HG03064 (cell line): Measurements from ENCODE around the gene OSBPL3.
"Not testable (repeated sequence)": the region's sequence is repeated elsewhere in the genome, so short reads cannot be mapped to it uniquely, and the experiment has no call there.

ENCODE experiments used
- ATAC-seq: cut with Tn5 transposase; IDR thresholded peaks from one replicate; pipeline ENCODE4 v1.9.1; 2021; ENCODE audit warnings: low read depth; ENCODE audit not compliant: unreplicated experiment

The OSBPL3 gene

DNA sequence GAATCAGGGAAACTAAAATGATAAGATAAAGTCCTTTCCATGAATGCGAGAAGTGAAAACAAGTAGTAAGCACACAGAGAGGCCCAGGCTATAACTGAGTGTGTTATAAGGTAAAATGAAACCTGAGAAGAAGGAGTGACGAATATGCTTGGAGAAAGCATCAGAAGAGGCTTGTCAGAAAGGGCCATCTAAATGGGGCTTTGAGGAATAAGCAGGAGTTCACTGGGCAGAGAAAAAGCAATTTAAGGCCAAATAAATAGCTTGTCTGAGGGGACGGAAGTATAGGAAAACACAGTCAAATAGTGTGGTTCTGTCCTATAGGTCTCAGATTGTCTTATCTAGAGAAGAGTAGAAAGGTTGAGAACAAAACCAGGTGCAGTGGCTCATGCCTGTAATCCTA, 163.1 kb downstream of the OSBPL3 start:
- ATAC-seq: no peak

DNA sequence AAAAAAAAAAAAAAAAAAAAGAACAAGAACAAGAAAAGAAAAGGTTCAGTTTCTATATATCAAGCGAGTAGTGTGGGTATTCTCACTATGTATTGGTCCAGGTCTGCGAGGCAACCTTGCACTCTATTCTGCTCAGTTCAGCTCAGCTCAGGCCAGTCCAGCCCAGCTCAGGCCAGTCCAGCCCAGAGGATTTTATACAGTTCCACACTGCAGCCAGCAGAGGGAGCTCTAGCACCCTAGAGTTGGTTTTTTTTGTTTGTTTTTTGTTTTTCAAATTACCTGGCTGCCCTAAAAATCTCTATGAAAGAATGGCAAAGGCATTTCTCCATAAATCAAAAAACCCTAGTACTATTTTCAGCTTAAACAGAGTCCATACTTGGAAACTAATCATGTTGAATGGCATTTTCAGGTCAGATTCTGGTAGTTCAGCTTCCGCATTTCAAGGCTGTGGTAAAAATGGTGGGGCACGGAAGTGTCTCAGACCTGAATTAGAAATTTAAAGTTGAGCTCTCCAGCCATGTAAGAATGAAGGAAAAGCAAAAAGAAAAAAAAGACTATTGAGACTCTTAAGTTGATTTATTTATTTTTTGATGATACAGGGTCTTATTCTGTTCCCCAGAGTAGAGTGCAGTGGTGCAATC, 167.6 kb downstream of the OSBPL3 start:
- ATAC-seq: no peak

DNA sequence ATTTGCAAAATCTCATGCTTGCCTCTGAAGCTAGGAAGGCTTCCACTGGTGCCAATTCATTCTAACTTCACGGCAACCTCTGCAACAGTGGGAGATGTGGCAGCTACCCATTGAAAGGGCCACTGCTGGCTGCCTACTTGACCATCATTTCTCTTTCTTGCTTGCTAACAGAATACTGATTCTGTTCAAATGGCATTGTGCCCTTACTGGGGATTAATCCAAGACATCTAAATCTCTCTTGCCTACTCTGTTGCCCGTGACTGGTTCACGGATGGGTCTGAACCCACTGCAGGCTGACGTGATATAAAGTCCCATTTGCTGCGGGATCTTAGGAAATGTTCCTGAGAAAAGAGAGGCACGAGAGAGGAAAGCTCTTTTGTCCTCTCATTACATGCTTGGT, 171.5 kb downstream of the OSBPL3 start:
- ATAC-seq: no peak

DNA sequence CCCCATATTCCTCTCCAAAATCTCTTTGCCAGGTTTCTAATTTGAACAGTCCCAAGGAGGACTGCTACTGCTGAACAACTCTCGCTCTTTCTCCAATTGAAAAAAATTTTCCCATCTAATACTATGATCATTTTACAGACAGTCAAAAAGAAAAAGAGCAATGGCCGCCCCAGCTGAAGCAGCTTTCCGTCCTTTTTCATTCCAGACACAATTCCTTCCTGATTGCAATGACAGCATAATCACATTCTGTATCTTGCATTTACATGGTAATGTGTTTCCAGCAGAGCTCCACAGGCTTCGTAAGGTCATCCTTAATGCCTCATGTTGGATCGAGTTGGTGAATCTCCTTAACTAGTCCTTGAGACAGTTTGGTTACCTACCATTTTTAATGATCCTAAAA, 177.7 kb downstream of the OSBPL3 start:
- ATAC-seq: no peak

DNA sequence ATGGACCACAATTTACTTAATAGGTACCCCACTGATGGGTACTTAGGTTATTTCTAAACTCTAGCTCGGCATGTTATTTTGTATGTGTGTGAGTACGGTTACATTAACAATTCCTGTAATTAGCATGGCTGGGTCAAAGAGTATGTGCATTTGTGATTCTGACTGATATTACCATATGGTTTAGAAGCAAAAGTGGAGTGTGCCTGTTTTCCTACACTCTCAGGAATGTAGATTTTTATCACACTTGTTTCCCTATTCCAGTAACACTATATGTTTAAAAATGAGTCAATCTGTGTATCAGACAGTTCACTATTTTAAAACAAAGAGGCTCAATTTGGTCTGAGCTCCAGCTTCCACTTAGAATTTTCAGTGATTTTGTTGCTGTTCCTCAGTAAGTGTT, 178.1 kb downstream of the OSBPL3 start:
- ATAC-seq: no peak

DNA sequence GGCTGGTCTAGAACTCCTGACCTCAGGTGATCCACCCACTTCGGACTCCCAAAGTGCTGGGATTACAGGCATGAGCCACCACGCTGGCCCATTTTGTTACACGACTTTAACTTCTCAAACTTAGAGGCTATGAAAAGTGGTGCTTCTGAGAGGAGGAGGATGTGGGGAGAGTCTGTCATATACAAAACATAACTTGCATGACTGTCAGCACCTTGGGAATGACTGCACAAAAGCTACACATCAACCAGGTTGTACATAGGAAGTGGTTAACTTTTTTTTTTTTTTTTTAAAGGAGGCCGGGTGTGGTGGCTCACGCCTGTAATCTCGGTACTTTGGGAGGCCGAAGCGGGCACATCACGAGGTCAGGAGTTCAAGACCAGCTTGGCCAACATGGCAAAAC, 179.3 kb downstream of the OSBPL3 start:
- ATAC-seq: no peak

DNA sequence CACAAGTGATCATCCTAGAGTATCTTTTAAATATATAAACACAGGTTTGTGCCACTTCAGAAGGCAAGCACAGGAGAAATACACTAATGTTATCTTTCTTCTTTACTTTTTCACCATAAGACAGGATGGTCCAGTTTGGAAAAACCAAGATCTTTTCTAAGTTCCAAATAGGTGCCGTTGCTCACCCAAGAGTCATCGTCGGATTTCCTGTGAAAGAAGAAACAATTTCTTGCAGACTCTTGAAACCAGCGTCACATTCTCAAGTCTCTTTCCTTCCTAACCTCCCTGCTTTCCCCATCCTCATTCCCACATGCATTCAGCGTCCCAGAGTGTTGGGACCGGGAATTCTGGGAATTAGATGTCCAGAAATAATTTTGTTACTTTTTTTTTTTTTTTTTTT, 179.9 kb downstream of the OSBPL3 start:
- no peak for ATAC-seq

DNA sequence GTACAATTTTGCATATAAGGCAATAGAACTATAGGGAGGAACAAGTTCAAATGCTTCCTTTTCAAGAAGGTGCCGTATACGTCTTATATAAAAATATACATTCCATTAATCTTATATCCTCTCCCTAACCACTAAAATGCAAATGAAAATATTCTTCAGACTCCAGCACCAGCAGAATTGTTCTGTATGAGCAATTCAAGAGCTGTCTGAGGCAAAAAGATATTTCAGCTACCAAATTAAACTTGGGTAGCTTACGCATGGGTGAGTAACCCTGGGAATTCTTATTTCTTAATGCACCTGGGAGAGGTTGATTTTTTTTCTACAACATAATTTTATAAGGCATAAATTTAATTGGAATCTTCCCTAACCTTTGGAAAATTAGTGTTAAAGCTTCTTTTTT, 180.5 kb downstream of the OSBPL3 start:
- ATAC-seq: no peak

DNA sequence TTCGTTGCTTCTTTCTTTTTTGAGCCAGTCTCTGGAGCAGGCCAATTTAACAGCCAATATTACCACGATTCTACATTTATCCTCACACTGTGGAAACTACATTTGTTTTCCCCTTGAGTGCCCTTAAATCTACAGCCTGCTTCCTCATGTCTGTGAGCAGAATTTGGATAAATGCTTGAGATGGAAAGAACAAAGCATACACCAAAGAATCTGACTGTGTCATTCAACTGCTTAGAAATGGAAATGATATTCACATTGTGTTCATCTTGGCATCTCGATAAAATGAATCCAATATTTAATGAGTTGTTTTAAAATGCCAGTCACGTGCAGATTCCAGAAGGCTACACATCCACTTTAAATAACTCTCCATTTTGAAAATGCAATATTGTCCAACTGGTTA, 181.7 kb downstream of the OSBPL3 start:
- ATAC-seq: no peak

DNA sequence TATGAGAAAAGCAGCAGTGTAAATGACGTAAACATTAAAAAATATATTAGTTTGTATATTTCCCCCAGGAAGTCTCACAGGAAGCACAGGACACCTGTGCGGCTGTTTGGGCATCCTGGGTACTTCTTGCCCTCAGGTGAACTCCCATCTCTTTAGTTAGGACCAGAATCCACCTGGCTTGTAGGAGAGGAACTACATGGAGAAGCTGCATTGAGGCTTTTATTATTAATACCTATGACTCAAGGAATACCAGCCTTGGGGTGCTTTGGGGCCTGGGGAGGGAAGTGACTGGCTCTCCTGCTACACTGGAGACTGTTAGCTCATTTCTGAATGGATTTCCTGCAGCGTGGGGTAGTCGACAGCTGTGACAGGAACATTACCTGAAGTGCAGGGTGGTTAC, 182.7 kb downstream of the OSBPL3 start:
- ATAC-seq: no peak

DNA sequence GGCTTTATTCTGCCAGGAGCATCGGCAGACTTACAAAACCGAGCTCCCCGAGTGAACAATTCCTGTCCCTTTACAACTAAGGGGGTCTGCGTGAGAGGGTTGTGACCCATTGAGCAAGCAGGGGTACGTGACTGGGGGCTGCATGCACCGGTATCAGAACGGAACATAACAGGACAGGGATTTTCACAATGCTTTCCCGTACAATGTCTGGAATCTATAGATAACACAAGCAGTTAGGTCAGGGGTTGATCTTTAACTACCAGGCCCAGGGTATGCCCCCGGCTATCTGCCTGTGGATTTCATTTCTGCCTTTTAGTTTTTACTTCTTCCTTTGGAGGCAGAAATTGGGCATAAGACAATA, 184.6 kb downstream of the OSBPL3 start:
- ATAC-seq: no peak

DNA sequence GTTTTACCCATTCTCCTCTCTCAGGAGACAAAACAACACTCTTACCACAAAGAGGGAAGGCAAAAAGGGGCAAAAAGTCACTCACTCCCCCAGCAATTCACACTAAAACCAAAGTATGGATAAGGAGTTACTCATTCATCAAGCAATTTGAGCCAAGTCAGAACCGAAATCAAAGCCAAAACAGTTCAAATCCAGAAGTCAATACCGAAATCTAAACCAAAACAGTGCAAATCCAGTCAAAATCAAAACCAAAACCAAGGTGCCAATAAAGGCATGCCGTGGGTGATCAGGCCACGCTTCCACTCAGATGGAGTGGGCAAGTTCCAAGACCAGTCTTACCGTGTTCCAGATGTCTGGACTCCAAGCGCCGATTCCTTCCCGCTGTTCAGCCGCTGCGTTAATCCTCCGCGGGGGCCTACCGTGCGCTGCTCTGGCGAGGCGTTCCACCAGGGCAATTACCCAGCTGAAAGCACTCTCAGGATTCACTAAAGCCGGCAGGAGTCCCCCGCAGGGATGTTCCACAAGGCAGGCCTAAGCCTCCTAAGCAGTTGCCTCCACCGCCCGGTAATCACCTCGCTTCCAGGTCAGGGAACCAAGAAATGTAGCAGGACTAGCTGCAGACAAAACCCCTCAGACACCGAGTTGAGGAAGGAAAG, 185.1 kb downstream of the OSBPL3 start:
- not testable (repeated sequence) for ATAC-seq

DNA sequence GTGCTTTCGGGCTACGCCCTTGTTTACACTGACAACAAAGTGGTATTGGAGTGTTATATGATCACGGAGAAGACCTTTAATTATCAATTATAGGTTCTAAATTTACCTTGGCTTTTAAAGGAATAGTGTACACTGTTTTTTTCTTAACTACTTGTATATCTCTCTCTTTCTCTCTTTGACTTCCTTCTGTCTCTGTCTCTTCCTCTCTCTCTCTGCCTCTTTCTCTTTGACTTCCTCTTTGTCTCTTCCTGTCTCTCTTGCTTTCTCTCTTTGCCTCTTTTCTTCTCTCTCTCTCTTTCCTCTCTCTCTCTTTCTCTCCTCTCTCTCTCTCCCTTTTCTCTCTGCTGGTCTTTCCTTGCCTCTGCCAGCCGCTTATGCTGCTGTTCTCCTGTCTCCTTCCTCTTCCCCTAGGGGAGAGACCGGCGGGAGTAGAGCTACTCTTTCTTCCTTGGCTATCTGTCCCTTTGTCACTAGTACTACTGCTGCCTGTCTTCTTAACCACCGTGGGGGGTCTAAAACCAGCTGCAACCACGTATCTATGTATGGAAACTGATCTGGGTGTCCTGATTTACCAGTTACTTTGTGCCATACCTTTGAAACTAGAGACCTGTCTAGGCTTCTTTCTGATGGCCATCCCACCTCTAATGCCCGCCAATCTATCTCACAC, 185.9 kb downstream of the OSBPL3 start:
- no peak for ATAC-seq

DNA sequence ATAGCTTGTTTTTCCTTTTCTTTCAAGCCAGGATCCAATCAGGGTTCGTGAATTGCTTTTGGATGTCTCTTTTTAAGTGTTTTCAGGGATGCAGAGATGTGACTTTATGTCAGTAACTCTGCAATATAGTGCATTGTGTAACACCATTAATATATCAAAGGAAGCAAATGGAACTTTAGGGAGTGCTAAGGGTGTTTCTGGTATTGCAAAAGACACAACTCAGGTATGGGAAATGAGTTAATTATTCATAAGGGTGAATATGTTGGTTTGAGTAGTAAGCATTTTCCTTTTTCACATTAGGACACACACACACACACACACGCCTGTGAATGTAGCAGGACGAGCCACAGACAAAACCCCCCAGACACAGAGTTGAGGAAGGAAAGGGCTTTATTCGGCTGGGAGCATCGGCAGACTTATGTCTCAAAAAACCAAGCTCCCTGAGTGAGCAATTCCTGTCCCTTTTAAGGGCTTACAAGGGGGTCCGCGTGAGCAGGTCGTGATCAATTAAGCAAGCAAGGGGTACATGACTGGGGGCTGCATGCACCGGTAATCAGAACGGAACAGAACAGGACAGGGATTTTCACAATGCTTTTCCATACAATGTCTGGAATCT, 190.9 kb downstream of the OSBPL3 start:
- ATAC-seq: no peak

DNA sequence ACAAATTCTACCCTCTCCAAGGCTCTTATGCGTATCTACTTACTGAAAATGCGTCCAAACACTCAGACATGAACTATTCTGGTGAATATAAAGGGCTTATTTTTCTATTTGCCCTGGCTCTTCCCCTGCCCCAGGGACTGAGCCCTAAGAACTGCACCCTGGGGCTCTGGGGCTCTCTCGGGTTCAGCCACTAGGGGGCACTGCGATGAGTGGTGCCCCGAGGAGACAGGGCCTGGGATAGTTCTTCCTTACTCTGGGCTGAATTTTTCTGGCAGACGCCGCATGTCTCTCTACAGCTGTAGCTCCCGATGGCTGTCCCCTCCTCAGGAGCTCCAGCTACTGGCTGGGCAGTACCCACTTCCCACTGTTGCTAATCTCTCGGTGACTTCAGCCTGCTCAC, 191.9 kb downstream of the OSBPL3 start:
- no peak for ATAC-seq

DNA sequence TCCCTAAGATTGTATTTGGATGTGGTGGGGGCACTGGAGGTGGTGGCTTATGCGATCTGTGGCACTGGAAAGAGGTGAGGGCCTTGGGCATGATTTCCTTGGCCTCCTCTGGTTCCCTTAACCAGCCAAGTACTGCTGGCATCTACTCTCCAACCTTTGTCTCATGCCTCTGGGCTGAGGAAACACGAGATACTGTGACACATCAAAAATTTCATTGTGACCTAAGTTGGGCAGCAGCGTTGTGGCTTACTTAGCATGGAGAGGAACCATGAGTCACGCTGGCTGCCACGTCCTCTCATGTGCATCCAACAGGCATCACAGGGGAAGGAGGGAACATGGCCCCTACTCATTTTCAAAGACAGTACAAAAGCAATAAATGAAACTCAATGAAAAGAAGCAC, 193.0 kb downstream of the OSBPL3 start:
- peak; percentile 94 for ATAC-seq

DNA sequence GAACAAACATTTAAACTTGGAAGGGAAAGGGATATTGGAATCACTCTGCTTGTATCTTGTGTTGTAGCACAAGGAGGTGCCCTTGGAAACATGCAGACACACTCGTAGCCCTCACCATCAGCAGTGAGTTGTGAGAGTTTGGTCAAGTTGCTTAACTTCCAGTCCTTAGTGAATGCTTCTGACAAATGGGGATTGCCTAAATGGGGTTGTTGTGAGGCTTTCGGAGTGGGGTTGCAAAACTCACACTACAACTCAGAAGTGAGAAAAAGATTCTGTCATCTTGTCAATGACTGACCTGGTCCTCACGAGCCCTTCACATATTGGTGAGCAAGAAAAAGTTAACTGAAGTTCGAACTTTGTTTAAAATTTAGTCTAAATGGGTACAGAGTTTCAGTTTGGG, 193.7 kb downstream of the OSBPL3 start:
- no peak for ATAC-seq

DNA sequence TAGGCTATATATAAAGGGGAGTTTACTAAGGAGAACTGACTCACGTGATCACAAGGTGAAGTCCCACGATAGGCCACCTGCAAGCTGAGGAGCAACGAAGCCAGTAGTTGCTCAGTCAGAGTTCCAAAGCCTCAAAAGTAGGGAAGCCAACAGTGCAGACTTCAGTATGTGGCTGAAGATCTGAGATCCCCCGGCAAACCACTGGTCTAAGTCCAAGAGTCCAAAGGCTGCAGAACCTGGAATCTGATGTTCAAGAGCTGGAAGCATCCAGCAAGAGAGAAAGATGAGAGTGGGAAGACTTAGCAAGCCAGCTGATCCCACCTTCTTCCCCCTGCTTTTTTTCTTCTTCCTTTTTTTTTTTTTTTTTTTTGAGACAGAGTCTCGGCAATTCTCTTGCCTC, 195.7 kb downstream of the OSBPL3 start:
- ATAC-seq: no peak

DNA sequence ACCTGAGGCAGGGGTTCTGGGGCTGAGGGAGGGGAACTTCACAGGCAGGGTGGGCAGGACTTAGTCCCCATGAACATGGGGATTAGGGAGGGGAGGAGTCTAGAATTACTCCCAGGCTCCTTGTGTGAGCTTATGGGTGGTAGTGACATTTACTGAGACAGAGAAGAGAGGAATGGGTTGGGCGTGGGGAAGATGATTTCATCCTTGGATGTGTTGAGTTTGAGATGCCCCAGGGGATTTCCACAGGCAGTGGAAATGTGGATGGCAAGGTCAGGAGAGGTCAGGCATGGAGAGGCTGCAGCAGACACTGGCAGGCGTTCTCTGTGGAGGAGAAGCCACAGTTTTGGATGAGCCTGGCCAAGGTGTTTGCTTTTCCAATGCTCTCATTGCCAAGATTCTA, 196.3 kb downstream of the OSBPL3 start:
- ATAC-seq: no peak

DNA sequence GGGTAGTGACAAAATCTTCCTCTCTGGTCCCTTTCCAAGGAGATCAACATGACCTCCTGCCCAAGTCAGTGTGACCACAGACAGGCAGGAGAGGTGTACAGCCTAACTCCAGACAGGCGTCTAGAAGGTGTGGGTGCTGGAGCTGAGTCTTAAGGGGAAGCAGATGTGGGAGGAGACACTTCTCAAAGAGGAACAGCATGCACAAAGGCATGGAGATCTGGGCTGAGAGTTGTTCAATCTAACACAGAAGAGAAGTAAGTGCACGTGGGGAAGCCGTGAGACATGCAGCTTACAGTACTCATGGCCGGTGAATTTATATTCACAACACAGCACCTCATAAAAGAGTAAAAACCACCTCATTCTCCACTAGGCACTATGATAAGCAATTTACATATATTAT, 198.9 kb downstream of the OSBPL3 start:
- no peak for ATAC-seq

DNA sequence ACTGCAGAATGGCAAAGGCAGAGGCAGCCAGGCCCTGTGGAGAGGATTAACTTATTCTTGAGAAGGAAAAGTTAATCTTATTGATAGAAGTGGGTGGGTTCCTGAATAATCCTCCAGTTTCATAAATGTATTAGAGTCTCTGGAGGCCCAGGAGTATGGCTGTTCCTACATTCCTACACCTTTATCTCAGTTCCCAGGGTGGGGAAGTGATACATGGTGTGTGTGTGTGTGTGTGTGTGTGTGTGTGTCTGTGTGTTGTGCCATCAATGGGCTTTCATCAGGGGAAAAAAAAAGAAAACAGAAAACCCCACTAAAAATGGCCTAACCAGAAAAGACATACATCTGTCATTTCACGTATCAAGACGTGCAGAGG, 200.7 kb downstream of the OSBPL3 start:
- ATAC-seq: no peak
